GM06990 (cell line): Measurements from ENCODE around the gene BRF1.
A peak's percentile ranks its signal among the peaks of the same experiment; 100 is the strongest.
"Not testable (repeated sequence)": the region's sequence is repeated elsewhere in the genome, so short reads cannot be mapped to it uniquely, and the experiment has no call there.

Source experiments
- DNase-seq: peaks from one replicate; pipeline ENCODE4 v3.0.0-alpha.2; 2011; ENCODE audit not compliant: insufficient read length; ENCODE audit errors: extremely low read depth
- H3K27me3 ChIP-seq: replicated peaks from 2 replicates; pipeline ENCODE4 v1.6.0; 2011; ENCODE audit warnings: low read length; ENCODE audit not compliant: control insufficient read depth, insufficient read depth
- H3K36me3 ChIP-seq: 2 replicates; pipeline ENCODE4 v1.5.1; 2011; ENCODE audit warnings: low read length; ENCODE audit not compliant: control insufficient read depth, insufficient read depth
- H3K4me3 ChIP-seq: replicated peaks from 2 replicates; pipeline ENCODE4 v1.5.1; 2011; ENCODE audit warnings: low read depth, mild to moderate bottlenecking, control low read depth, low read length
- TF ChIP-seq, protein P1 (sequence below): IDR thresholded peaks from 2 replicates; pipeline ENCODE4 v1.5.1; 2011; ENCODE audit warnings: low read length, control low read depth, mild to moderate bottlenecking, inconsistent platforms; ENCODE audit not compliant: insufficient read depth, poor library complexity, severe bottlenecking

Gene BRF1

DNA sequence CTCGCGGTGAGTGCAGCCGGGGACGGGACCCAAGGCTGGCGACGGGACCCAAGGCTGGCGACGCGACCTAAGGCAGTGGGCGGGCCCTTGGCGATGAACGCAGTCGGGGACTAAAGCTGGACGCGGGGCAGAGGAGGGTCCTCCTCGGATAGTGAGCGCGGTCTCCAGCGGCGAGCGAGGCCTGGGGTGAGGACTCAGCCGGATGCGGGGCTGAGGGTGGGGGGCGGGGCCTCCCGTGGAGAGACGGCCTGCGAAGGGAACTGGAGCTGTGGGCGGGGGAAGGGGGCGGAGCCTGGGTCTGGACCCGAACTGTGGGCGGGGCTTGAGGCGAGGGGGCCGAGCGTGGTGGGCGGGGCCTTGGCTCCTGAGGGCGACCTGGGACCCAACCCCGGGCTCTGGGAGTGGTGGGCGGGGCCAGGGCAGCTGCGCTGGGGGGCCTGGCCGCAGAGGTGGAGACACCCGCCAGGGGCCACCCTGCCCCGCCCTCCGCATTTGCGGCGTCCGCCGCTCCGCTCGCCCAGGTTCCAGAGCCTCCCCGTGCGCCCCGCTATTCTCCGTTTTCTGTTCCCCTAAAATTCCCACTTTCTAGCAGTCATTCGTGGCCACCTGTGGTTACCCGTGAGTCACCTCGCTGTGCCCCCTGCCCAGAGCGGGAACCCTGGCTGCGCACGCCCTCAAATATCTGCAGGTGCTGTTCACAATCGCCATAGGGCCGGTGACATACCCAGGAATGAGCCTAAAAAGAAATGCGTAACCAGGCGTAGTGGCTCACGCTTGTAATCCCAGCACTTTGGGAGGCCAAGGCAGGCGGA is 508 bp upstream of the BRF1 start:
- Histone ChIP-seq H3K4me3 (peak overlapping the region; percentile 85), H3K36me3 (no peaks in the 10 kb centered on the region), H3K27me3 (no peaks in the 10 kb centered on the region)
- peak; percentile 96 for DNase-seq
- TF ChIP-seq, protein P1, sequence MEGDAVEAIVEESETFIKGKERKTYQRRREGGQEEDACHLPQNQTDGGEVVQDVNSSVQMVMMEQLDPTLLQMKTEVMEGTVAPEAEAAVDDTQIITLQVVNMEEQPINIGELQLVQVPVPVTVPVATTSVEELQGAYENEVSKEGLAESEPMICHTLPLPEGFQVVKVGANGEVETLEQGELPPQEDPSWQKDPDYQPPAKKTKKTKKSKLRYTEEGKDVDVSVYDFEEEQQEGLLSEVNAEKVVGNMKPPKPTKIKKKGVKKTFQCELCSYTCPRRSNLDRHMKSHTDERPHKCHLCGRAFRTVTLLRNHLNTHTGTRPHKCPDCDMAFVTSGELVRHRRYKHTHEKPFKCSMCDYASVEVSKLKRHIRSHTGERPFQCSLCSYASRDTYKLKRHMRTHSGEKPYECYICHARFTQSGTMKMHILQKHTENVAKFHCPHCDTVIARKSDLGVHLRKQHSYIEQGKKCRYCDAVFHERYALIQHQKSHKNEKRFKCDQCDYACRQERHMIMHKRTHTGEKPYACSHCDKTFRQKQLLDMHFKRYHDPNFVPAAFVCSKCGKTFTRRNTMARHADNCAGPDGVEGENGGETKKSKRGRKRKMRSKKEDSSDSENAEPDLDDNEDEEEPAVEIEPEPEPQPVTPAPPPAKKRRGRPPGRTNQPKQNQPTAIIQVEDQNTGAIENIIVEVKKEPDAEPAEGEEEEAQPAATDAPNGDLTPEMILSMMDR: no peak

DNA sequence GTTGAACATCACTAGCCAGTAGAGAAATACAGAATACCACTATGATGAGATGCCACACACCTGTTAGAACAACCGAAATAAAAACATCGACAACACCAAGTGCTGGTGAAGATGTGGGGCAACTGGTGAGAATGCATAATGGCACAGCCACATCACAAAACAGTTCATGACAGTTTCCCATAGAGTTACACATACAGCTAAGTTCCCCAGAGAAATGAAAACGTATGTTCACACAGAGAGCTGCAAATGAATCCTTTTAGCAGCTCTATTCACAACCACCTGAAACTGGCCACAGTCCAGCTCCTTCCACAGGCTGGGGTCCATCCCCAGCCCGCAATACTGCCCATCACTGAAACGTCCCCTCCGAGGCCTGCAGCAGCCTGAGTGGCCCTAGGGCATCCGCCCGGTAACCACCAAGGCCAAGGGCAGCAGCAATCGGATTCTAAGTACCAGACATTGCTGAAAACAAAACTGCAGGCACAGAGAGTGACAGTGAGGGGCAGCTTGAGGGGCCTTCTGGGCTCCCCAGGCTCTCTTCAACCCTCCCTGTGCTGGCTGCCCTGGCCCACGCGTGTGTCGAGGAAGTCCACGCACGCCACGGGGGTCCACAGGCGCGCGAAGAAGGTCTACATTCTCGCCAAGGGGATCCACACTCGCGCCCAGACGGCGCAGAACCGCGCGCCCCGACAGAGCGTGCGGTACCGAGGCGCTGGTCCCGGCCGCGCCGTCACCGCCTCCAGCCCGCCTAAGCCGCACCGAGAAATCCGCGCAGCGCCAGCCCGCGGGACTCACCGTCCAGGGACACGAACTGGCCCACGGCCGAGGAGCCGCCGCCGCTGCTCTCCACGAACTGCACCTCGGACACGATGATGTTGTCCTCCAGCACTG is 903 bp downstream of the BRF1 start:
- DNase-seq: peak; percentile 55
- TF ChIP-seq, protein P1: no peak
- no peaks in the 10 kb centered on the region for H3K36me3 ChIP-seq
- no peaks in the 10 kb centered on the region for H3K27me3 ChIP-seq
- peak overlapping the region; percentile 85 for H3K4me3 ChIP-seq

DNA sequence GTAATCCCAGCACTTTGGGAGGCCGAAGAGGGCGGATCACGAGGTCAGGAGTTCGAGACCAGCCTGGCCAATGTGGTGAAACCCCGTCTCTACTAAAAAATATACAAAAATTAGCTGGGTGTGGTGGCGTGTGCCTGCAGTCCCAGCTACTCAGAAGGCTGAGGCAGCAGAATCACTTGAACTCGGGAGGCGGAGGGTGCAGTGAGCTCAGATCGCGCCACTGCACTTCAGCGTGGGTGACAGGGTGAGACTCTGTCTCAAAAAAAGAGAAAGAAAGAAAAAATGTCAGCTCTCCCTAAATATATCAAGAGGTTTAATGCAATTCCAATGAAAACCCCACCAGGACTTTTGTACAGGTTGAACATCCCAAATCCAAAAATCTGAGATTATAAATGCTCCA is 3.5 kb downstream of the BRF1 start:
- H3K4me3 ChIP-seq, H3K36me3 ChIP-seq, DNase-seq, H3K27me3 ChIP-seq: not testable (repeated sequence)

DNA sequence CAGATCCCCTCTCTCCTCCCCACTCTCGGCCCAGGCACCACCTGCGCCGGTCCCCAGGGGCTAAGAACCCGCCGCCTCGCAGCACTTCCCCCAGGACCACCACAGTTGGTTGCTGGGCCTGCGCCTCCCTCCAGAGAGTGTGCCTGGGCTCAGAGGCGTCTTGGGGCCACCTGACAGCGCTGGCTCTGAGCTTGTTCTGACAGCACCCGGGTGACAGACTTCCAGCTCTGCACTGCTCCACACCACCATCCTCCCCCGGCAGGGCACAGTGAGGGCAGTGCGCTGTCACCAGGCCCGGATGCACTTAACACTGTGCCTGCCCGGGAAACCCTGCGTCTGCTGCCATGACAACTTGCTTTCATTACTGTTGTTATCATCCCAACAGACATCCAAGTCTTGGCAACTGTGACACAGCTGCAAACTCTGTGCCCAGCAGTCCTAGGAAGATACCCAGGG is 6.6 kb downstream of the BRF1 start:
- Histone ChIP-seq H3K27me3 (no peaks in the 10 kb centered on the region), H3K4me3 (no peak overlapping the region), H3K36me3 (no peaks in the 10 kb centered on the region)
- TF ChIP-seq, protein P1: no peak
- peak; percentile 55 for DNase-seq

DNA sequence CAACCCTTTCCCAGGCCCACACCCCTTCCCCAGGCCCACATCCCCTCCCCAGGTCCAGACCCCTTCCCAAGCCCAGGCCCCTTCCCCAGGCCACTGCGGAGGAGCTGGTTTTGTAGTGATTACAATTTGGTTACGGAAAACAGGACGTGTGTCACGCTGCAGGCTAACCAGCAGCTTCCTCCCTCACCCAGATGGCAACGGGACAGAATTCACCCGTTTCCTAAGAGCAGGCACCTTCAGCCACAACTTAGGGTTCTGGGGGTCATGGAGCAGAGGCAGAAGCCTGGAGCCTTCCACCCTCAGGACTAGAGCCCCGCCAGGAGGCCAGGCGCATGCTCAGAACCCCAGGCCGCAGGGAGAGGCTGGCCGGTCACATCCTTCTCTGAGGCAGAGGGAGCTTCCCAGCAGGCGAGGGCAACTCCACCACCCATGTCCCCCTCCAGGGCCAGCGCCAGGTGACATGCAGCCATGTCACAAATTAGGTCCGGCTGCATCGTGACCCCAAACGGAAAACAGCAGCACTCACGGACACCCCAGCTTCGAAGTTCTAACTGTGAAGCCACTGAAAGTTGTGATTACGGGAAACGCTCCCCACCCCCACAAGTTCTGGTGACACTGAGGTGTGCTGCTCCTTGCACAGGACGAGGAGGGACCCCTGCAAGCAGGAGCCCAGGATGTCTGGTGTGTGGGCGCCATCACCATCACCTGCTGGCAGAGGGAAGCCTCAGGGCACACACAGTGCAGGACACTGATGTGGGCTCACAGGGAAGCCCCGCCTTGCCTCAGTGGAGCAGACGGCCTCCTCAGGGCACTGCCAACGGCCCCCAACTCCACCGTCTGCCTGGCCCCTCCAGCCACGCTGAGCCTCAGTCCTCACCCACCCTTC is 7.7 kb downstream of the BRF1 start:
- TF ChIP-seq, protein P1: no peak
- H3K4me3 ChIP-seq: no peak overlapping the region
- no peaks in the 10 kb centered on the region for H3K36me3 ChIP-seq
- no peaks in the 10 kb centered on the region for H3K27me3 ChIP-seq
- DNase-seq: no peak
